H54 (cell line): ENCODE measurements around the gene ALOXE3.

Experiments
- DNase-seq: peaks from one replicate; pipeline ENCODE4 v3.0.0; 2011; ENCODE audit warnings: low spot score, mixed read lengths; ENCODE audit not compliant: insufficient read length
- FAIRE-seq: peaks from 3 replicates; lab custom pipeline; 2011; peaks lifted over from hg19 to GRCh38; lab: Jason Lieb, UNC
- POLR2A ChIP-seq: IDR thresholded peaks from 2 replicates; pipeline ENCODE4 v1.6.1; 2011; ENCODE audit warnings: low read depth, mild to moderate bottlenecking, low read length

ALOXE3 gene

DNA sequence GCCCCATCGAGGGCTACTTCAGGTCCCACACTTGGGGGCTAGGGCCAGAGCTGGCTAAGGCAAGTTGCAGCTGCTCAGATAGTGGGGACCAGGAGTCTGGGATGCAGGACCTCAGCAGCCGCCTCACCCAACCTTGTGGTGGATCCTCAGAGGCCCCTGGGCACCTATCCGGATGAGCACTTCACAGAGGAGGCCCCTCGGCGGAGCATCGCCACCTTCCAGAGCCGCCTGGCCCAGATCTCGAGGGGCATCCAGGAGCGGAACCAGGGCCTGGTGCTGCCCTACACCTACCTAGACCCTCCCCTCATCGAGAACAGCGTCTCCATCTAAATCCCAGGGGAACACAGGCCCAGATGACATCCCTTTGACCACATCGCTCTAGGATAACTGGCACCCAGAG, 70.1 kb downstream of the ALOXE3 start:
- FAIRE-seq (no peak), DNase-seq (no peak)
- no peak for TF ChIP-seq POLR2A

DNA sequence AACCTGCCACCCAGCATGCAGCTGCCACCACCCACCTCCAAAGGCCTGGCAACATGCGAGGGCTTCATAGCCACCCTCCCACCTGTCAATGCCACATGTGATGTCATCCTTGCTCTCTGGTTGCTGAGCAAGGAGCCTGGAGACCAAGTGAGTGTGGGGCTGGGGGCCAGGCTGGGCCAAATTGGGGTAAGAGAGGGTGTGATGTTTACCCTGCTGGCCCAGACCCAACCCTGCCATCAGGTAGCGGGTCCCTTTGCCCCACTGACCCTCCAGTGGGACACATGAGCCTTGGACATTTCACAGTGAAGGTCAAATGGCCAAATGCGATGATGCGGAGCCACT, 70.6 kb downstream of the ALOXE3 start:
- FAIRE-seq (no peak), DNase-seq (no peak)
- no peak for TF ChIP-seq POLR2A

DNA sequence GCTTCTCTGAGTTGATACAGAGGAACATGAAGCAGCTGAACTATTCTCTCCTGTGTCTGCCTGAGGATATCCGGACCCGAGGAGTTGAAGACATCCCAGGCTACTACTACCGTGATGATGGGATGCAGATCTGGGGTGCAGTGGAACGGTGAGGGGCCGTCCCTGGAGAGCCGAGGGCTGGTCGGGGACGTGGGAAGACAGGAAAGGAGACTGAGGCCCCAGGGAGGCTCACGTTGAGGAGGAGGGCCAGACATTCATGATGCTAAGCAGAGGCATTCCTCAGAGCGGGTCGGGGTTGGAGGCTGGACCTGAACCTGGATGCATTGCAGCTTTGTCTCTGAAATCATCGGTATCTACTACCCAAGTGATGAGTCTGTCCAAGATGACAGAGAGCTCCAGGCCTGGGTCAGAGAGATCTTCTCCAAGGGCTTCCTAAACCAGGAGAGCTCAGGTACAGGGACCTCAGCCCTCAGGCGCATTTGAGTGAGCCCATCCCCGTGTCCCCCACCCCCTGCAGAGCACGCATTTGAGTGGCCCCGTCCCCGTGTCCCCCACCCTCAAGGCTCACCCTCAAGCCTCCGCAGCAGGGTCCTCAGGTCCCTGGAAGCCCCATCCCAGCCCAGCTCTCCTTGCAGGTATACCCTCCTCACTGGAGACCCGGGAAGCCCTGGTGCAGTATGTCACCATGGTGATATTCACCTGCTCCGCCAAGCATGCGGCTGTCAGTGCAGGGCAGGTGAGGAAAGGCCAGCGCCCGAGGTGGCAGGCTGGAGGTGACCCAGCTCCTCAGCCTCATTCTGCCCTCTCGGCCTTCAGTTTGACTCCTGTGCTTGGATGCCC, 71.2 kb downstream of the ALOXE3 start:
- no peak for FAIRE-seq
- TF ChIP-seq POLR2A, result no peak
- DNase-seq, result no peak

DNA sequence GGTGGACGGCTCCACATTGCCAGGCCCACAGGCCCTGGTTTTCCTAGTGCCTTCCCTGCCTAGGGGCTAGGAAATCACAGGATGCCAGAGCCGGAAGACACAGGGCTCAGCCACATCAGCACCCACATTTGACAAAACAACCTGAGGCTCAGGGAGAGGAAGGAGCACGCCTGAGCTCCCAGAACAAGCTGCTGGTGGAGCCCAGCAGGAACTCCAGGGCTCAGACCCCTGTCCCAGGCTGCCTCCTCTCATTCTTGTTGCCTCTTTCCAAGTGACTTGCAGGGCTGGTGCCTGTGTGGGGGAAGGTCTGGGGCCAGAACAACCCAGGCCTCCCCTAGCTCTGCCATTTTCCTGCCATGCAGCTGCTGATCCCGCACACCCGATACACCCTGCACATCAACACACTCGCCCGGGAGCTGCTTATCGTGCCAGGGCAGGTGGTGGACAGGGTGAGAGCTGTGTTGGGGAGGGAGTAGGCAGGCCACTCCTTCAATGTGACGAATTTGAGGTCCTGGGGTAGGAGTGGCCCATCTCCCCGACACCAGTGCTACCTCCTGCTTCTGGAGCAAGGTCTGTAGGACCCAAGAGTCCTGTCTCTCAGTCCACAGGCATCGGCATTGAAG, 71.9 kb downstream of the ALOXE3 start:
- no peak for DNase-seq
- no peak for TF ChIP-seq POLR2A
- FAIRE-seq, result no peak
